SKM-1 treated with dmso at 0.1 percent for 144 hours (cell line): ENCODE measurements around the gene TEX44.

Experiments
- DNase-seq: peaks from one replicate; lab custom pipeline; 2025; ENCODE audit not compliant: unreplicated experiment; lab: John Stamatoyannopoulos, UW

TEX44 gene

DNA sequence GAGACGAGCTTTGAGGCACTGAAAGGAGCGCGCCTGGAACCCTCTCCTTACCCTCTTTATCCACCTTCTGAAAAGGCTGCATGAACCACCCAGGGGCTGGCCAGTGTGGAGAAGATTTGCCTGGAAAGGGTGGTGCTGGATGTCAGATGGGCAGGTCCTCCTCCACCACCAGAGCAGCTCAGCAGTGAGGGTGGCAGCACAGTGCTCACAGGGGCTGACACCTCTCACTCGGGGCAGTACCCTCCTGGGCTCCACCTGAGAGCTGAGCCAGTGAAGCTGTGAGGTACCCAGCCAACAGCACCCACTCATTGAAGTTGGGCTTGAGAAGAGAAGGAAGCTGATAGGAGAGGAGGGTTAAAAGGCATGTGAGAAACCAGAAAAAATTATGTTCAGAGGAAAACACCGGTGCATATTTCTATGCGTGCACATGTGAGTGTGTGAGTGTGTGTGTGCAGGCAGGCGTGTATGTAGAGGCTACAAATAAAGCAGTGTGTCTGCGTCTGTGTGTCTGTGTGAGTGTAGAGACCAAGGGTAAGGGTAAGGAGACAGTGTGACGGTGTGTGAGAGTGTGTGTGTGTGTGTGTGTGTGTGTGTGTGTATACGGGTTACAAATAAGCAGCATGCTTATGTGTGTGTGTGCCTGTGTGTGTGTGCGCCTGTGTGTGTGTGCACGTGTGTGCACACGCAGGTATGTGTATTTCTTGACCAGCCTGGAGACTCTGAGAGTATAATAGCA, 40.7 kb downstream of the TEX44 start:
- no peak for DNase-seq

DNA sequence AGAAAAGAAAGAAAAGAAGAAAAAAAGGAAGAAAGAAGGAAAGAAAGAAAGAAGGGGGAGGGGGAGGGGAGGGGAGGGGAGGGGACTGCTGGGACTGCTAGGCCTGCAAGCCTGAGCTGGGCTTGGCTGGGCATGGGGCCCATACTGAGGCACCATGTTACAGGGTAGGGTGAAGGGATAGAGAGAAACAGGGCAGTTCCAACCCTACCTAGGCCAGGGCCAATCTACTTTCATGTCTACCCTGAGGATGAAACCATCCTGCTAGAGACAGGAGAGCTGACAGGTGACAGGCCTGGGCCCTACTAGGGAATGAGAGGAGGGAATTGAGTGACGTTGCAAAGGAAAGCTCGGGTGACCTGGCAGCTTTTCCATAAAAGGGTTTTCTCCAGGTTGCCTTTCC, 41.7 kb downstream of the TEX44 start:
- no peak for DNase-seq

DNA sequence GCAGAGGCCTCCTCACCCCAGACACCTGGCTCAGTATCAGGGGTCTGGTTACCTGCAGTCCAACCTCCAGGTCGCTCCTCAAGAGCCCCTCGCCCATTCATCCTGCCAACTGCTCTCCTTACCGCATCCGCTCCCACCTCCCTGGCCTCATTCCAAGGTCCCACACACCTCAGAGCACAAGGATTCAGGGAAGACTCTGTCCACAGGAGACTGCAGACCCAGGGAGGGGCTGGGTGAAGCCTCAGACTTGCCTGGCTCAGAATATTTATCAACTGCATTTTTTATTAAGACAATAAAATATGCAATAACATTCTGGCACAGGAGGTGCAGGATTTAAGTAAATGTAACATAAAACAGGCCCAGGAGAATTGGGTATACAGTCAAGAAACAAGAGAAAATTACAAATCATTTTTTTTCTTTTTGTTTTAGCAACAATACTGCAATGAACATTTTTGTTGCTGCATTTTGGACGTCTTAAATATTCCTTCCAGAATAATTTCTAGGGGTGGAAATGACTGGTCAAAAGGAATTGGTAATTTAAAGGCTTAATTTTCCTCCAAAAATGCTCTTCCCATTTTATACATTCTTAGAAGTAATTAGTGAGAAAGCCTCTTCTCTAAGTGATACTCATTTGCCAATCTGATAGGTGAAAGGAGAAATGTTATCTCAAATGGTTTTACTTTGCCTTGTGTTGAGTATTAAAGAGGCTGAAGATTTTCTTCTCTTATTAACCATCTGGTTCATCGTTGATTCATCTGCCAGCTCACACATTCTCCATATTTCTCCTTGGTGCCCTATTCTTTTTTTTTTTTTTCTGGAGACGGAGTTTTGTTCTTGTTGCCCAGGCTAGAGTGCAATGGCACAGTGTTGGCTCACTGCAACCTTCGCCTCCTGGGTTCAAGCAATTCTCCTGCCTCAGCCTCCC, 42.5 kb downstream of the TEX44 start:
- no peak for DNase-seq

DNA sequence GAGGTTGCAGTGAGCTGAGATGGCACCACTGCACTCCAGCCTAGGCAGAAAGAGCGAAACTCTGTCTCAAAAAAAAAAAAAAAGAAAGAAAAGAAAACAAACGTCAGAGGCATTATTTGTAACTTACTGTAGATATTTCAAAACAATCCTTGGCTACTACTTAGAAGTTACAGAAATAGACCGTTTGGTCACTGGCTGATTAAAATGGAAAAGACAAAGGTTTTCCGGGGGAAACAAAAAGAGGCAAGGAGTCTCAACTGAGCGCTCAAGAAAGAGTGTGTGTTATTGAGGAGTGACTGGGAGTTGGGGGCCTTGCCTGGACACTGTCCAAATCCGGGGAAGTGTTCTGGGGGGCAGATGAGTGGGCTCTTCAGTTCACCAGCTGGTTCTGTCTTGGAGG, 47.6 kb downstream of the TEX44 start:
- no peak for DNase-seq

DNA sequence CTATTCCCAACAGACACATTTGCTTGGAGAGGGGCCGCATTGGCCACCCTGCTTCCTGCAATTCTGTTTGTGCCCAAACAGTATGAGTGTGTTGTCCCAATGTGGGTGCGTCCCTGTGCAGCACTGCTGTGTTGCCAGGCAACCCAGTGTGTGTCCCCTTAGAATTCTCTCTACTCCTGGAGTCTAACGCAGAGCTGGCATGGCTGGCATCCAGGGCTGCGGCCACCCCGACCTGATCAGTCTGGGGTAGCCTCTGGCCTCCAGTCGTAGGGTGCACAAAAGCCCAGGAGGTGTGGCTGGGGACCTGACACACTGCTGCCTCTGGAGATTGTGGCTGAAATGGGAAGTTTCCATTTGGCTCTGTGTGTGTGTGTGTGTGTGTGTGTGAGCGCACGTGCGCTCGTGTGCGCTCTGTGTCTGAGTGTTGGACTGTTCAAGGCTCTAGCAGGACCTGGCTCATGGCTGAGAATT, 48.0 kb downstream of the TEX44 start:
- DNase-seq: peak; percentile 20

DNA sequence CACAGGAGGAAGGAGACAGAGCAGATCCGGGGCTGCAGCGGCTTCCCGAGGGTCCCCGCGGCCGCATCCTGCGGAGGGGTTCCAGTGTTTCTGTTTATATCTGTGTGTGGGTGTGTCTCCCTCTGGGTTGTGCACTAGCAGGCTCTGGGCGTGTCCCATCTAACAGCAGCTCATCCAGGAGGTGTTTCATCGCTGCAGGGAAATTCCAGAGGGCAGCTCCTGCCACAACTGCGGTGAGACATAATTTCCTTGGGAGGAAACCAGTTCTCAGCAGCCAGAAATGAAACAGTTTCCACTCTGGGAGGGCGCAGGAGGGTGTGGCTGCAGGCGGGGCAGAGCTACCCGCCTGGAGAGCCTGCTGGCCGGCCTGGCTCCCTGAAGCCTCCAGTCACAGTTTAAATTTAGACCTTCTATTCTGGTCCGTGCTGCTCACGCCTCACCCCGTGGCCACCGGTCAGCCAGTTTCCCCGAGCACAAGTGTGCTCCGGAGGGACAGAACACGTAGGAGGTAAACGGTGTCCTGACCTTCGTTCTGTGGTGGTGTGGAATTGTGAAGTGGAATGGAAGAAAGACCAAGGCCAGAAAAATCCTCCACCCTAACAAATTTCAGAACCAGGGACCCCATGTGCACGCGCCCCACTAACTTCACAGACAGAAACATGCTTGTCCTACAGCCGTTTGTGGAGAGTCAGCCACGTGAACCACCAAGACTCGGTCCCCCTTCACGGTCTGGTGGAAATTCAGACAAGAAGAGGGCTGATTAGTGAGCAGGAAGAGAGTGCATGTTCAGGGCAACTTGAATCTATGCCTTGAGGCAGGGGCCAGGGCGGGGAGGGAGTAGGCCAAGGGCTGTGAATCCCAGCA, 50.2 kb downstream of the TEX44 start:
- peak; percentile 57 for DNase-seq

DNA sequence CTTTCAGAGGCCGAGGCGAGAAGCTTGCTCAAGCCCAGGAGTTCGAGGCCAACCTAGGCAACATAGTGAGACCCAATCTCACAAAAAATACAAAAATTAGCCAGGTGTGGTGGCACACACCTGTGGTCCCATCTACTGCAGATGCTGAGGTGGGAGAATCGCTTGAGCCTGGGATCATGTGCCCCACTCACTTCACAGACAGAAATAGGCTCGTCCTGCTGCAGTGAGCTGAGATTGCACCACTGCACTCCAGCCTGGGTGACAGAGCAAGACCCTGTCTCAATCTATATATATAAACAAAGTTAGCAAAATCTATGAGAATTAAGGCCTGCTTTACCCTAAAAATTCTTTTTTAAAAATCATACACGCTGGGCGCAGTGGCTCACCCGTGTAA, 50.8 kb downstream of the TEX44 start:
- DNase-seq: no peak
